D341Med (cell line): Measurements from ENCODE around the gene ACTN2.

Source experiments
- DNase-seq: peaks from one replicate; pipeline ENCODE4 v3.0.0; 2012; ENCODE audit warnings: low spot score

The ACTN2 gene

DNA sequence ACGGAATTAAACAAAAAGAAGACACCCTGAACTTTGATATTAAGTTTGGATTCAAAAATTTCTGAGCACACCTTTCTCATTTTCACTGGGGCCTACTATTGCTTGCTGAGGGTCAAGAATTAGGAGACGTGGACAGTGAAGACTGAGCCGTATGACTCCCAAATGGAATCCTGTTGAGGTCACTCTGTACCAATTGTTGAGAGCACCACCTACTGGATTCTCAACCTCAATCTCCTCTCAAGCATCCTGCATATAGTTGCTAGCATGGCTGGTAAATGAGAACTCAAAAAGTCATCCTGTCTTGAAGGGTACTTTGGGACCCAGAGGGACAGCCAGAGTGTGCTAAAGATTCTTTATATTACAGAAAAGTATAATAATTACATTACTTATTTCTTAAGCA lies 88.6 kb downstream of the ACTN2 start:
- DNase-seq = peak; percentile 45

DNA sequence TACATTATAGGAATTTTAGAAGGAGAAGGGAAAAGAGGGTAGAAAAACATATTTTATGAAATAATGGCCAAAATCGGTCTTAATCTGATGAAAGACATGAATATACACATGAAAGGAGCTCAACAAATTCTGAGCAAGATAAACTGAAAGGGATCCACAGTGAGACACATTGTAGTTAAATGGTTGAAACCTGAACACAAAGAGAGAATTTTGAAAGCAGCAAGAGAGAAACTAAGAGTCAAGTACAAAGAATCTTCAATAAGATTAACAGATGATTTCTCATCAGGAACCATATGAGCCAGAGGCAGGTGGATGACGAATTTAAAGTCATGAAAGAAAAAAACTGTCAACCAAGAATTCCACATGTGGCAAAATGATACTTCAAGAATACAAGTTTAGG lies 93.0 kb downstream of the ACTN2 start:
- no peak for DNase-seq

DNA sequence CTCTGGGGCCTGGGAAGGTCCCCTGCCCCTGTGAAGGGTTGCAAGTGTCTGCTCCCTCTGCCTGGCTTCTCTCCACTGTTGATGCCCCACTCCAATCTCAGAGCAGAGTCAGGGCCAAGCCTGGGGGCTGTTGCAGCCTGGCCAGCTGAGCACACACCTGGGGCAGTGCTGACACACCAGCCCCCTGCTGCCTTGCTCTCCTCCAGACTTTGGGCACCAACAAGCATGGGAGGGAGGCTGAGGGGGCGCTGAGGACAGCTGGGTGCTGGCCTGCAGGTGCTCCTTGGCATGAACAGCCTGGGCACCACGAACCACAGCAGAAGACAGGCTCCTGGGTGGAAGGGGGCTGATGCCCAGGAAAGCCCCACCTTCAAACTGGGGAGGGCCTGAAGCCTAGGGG lies 99.2 kb downstream of the ACTN2 start:
- DNase-seq = no peak

DNA sequence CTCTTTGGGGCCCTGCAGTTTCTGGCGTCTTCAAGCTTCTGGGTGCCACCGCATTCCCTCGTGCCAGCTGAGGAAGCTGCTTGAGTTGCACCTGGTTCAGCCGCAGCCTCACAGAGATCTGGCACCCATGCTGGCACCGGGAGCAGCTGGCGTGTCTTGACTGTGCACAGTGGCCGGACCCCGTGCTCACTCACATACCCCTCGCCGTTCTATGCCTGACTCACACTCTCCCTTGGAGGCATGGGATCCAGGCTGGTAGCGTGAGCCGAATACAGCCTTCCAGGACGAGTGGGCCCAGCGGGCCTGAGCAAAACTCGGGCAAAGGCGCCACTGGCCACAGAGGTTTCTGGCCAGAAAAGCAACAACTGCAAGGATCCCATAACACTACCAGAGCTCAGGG lies 100.2 kb downstream of the ACTN2 start:
- DNase-seq = no peak

DNA sequence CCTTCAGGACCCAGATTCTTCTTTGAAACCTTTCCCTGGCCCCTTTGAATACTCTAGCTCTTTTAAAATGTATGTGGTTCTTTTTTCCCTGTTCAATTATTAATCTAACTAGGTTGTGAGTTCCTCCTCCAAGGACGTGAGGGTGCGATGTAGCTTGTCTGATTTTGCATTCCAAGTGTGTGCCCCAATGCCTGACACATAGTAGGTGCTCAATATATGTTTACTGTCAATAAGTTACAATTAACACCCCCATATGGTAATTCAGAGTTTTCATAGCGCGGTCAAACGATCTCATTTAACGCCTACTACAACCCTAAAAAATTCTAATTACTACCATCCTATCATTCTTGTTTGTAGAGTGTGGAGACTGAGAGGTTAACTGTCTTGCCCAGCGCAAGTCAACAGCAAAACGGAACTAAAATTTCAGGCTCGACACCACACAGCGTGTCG lies 108.3 kb downstream of the ACTN2 start:
- DNase-seq = no peak

DNA sequence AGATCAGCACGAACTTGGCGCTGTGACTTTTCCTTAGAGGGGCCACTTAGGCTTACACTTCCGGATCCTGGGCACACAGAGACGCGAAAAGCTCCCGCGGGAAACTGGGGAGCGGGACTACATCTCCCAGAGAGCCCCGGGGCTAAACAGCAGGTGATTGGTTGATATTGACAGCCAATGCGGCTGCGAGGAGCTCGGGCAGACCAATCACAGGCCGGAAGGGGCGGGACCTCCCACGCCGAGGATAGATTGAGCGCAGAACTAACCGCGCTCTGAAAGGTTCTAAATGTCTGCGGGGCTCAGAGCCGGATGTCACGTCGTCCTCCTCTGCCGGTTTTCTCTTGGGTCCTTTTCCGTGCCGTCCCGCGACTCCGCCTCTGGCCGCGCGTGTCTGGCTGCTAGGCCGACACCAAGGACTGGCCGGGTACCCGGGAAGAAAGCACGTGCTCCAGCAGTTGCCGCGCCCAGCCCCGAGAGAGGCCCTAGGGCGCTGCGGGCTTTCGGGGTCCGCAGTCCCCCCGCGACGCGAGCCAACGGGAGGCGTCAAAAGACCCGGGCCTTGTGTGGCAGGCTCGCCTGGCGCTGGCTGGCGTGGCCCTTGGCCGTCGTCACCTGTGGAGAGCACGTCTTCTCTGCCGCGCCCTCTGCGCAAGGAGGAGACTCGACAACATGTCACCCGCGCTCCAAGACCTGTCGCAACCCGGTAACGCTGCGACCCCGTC lies 108.9 kb downstream of the ACTN2 start, which contains the start of gene MTR:
MTR (plus strand) TSS at position 258 of the 722 bp plus-strand sequence; CDS start at position 670, 412 bp downstream.
- DNase-seq = peak; percentile 99

DNA sequence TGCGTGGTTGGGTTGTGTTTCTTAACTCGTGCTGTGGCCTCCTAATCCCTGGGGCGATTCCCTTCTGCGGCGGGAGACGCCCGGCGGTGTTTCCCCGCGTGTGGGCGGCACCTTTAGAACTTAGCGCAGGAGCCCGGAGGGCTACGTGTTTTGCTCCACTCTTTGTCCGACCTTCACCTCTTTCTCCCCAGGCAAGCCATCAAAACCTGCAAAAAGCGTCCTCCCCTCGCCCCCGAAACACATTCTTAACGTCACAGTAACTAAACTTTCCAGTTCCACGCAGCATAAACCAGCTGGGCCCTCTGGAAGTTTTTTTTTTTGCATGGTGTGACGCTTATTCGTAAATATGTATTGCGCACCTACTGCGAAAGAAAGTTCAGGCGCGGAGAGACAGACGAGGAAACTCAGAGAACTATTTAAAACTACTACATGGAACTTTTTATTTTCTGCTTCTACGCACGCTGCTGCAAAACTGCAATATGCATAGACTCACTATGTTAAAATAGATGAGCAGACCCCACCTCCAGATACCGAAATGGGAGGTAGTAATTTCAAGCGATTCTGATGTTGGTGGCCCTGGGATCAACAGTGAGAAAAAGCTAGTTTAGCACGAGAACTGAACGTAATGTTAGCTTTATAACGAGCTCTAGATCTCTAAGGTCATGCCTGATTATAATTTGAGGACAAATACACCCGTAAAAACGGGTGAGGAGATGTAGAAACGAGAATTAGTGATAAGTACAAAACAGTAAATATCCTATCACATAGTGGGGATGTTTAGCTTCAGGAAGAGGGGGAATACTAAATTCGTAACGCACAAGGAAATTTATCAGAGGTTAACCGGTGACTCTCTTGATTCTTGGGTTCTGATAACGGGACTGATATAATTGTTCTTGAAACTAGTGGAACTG lies 109.7 kb downstream of the ACTN2 start:
- DNase-seq = no peak

DNA sequence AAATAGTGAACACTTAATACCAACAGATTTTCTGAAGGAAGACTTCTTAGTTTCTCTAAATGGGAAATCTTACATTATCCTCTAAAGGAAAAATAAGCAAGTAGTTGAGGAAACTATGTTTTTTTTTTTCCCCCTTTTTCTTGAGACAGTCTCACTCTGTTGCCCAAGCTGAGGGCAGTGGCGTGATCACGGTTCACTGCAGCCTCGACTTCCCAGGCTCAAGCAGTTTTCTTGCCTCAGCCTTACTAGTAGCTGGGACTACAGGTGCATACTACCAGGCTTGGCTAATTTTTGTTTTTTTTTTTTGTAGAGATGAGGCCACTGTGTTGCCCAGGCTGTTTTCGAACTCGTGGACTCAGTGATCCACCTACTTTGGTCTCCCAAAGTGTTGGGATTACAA lies 112.7 kb downstream of the ACTN2 start:
- DNase-seq = no peak

DNA sequence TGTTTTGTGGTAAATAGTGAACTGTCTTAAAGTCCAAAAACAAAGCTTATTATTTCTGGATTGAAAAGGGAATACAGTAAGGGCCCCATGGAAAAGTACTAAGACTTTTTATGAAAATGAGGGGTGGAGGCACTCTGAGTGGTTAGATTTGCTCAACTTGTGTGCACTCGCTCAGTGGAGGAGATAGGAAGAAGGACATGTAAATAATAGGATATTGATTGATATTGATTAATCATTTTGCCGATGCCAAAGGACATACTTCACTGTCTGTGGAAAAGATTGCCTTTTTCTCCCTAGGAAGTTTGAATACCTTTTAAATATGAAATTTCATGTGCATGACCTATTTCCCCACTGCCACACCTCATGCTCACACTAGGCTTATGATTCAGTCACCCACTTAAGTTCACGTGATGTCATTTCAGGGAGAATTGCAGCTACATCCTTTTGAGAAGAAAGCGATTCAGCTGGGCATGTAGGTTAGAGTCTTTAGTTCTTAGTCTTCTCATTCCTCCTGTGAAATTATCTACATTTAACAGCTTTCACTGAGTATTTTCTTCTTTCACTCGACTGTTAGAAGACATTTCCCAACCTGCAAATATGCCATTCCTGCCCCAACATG lies 113.8 kb downstream of the ACTN2 start:
- no peak for DNase-seq

DNA sequence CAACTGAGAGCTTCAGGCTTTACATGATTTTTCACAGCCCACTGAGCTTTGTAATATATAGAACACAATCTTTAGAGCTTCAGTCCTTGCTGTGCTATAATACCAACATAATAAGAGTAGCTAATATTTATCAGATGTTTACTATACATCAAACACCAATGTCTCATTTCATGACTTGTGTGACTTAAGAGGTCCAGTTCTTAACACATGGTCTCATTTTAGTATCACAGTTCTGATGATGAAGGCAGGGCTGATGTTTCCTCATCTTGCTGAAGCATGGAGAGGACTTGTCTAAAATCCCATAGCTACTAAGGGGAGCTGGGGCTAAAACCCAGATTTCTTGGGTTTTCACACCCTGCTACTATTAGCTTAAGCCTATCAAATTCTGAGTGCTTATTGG lies 114.3 kb downstream of the ACTN2 start:
- no peak for DNase-seq

DNA sequence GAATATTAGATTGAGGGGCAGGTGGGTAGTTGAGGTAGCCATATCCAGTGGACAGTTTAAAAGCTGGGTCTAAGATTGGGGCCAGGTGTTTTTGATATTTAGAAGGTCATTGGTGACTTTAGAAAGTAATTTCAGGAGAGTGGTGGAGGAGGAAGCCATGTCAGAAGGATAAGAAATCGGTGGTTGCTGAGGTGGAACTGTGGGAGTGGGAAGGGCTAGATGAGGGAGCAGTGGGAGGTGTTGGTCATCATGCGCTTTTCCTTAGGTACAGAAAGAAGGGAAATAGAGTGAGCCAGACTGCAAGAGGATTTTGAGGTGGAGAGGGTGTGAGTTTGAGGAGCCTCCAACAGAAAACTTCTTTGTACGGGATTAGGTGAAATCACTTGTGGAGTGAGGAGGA lies 116.0 kb downstream of the ACTN2 start:
- no peak for DNase-seq

DNA sequence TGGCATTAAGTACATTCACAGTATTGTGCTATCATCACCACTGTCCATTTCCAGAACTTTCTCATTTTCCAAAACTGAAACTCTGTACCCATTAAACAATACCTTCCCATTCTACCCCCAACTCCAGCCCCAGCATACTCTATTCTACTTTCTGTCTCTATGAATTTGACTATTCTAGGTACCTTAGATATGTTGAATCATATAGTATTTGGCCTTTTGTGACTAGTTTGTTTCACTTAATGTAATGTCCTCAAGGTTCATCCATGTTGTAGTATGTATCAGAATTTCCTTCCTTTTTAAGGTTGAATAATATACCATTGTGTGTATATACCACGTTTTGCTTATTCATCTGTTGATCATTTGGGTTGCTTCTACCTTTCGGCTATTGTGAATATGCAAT lies 120.3 kb downstream of the ACTN2 start:
- no peak for DNase-seq

DNA sequence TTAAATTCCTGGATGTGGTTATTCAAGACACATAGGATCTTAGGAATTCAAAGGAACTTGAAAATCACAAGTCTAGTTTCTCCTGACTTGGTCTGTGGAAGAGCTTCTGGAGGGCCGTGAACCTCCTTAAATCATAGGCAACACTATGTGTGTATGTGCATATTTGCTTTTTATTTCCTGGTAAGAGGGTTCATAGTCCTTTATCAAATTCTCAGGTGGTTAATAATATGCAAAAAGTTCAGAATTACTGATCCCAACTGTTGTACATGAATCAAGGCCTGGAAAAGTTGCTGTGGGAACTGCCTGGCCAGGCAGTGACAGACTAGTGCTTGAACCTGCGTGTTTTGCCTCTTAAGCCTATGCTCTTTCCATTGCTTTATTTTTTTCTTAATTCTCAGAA lies 121.7 kb downstream of the ACTN2 start:
- no peak for DNase-seq

DNA sequence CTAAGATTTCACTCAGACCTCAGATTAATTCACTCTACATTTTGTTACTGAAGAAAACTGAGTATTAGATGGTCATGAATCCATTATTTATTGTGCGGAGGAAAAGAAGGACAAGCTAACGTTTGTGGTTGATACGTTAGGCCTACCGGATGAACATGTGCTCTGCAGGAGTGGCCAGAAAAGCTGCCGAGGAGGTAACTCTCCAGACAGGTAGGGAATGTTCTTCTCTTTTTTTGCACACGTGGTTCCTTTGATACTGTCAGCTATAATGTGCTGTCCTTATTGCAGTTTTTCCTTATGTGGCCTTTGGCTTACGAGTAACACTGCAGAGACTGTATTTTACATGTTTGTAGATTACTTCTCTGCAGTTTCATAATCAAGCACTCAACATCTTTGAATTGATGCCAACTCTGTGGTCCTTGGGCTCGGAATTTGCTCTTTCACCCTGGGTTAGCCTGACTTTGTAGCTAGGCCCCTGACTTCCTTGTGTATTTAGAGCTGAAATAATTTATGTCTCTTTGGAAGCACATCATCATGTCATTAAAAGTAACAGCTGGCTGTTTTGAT lies 122.3 kb downstream of the ACTN2 start:
- DNase-seq = no peak

DNA sequence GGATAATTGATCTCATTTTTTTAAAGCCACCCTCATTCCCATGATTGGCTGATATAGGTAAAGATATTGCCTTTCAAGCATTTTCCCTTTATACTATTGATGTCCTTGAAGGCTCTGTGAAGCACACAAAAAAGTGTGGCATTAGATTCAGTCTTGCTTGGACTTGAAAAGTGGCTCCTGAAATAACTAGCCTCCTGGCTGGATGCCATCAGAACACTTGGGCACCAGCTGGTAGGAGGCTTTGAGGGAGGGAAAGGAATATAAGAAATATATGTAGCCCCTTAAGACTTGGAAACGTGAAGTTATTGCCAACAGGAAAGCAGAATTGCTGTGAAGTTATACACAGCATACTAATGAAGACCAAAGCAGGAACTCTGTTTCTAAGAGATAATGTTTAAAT lies 122.8 kb downstream of the ACTN2 start:
- DNase-seq = peak; percentile 41

DNA sequence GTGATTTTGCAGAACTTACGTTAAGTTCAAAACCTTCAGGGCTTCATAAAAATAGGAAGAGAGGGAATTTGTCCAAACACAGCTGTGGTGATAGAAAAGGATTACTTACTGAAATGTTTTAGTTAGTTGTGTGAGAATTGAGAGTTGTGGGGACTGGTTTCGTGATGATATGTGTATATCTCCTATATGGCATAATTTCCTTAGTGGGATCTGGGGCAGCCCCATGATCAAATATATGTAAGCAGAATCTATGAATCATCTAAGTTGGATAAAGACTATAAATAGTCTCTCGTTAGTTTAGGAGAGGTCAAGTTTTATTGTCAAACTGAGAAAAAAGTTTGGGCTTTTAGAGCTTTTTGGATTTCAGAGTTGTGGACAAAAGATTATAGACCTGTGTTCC lies 123.7 kb downstream of the ACTN2 start:
- DNase-seq = no peak

DNA sequence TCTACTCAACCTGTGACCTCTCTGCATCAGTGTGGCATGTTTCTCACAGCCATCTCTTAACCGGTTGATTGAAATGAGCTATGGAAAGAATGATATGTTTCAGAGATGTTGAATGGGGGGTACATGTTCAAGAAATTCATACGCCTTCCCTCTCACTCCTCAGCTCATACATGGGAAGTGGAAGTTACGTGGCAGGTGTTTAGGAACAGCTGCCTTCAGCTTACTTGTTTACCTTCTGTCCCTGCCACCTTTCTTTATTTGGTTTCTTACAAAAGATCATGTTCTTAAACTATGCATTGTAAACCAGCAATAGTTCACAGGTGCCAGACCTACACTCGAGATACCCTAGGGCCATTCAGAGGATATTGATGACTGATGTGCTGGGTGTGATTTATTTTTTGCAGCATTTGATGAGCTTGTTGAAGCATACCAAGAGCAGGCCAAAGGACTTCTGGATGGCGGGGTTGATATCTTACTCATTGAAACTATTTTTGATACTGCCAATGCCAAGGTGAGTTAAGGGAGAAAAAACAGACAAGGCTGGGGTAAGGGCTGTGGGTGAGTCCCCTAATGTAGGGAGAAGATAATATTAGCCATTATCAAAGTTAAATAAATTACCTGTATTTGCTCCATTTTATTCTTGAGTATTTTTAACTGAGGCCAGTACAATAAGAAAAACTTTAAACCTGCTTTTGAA lies 126.2 kb downstream of the ACTN2 start:
- no peak for DNase-seq
